Fibroblast of lung (primary cell): ENCODE measurements around the gene BMP8A. TPM values are rescaled to one million over a fixed set of nuclear protein-coding genes. Genes with fewer than 3 reads are reported as not detected.
"Not testable (repeated sequence)": the region's sequence is repeated elsewhere in the genome, so short reads cannot be mapped to it uniquely, and the experiment has no call there.

Source experiments
- DNase-seq, 2 donors: peaks; one replicate each; pipeline versions ENCODE4 v3.0.0 to v3.0.0-alpha.2; 2010; ENCODE audit warnings: low read depth in 2 of 2
- H2AFZ ChIP-seq: 2 replicates; pipeline ENCODE4 v1.5.1; 2012; ENCODE audit warnings: low read length, control low read depth, inconsistent platforms
- H3K27ac ChIP-seq: 2 replicates; pipeline ENCODE4 v1.5.1; 2011; ENCODE audit warnings: low read length, control low read depth; ENCODE audit not compliant: insufficient read depth
- H3K27me3 ChIP-seq: 2 replicates; pipeline ENCODE4 v1.5.1; 2011; ENCODE audit warnings: mild to moderate bottlenecking, low read length; ENCODE audit not compliant: control insufficient read depth, insufficient read depth
- H3K36me3 ChIP-seq: 2 replicates; pipeline ENCODE4 v1.5.1; 2011; ENCODE audit warnings: low read length; ENCODE audit not compliant: control insufficient read depth, insufficient read depth
- H3K4me1 ChIP-seq: 2 replicates; pipeline ENCODE4 v1.5.1; 2011; ENCODE audit warnings: low read length; ENCODE audit not compliant: control insufficient read depth, insufficient read depth; ENCODE audit errors: extremely low read depth
- H3K4me2 ChIP-seq: 2 replicates; pipeline ENCODE4 v1.5.1; 2011; ENCODE audit warnings: low read length, control low read depth; ENCODE audit not compliant: insufficient read depth; ENCODE audit errors: extremely low read depth
- H3K4me3 ChIP-seq, 4 experiments: fragments of 200-600 bp in 1 of 4; sonication (generic) in 1 of 4; replicated peaks in 1 of 4; 2 replicates each; pipeline ENCODE4 v1.5.1; 2011 to 2016; ENCODE audit warnings: low read length in 4 of 4, low read depth in 3 of 4, mild to moderate bottlenecking in 3 of 4, control low read depth in 2 of 4, inconsistent platforms in 1 of 4, mixed read lengths in 1 of 4; ENCODE audit not compliant: insufficient read depth in 1 of 4; ENCODE audit errors: control extremely low read depth in 1 of 4
- H3K79me2 ChIP-seq: 2 replicates; pipeline ENCODE4 v1.5.1; 2012; ENCODE audit warnings: mild to moderate bottlenecking, low read length, inconsistent platforms; ENCODE audit not compliant: control insufficient read depth, insufficient read depth
- H3K9ac ChIP-seq: 2 replicates; pipeline ENCODE4 v1.5.1; 2011; ENCODE audit warnings: mild to moderate bottlenecking, low read length, control low read depth; ENCODE audit not compliant: insufficient read depth
- H3K9me3 ChIP-seq: 2 replicates; pipeline ENCODE4 v1.5.1; 2012; ENCODE audit warnings: low read depth, low read length; ENCODE audit not compliant: control insufficient read depth, insufficient read depth
- H4K20me1 ChIP-seq: 2 replicates; pipeline ENCODE4 v1.5.1; 2011; ENCODE audit warnings: low read length; ENCODE audit not compliant: control insufficient read depth, insufficient read depth; ENCODE audit errors: extremely low read depth
- EZH2 ChIP-seq: IDR thresholded peaks from 2 replicates; pipeline ENCODE4 v1.5.1; 2012; ENCODE audit warnings: low read length, control low read depth, mild to moderate bottlenecking; ENCODE audit errors: missing control alignments
- polyA plus RNA-seq, 2 donors: library from polyadenylated mRNA; depleted of rRNA in 1 of 2; stranded (reverse) in 1 of 2; unstranded in 1 of 2; fragments of >200 nt; gene quantifications; 2 replicates each; pipeline ENCODE4 v1.2.1, GENCODE V29; 2011 to 2012; ENCODE audit warnings: missing spikeins in 1 of 2
- total RNA-seq: library from RNA; depleted of rRNA; stranded (reverse); fragments of >200 nt; gene quantifications from 2 replicates; pipeline ENCODE4 v1.2.1, GENCODE V29; 2014
- TF ChIP-seq, protein P1 (sequence below), 2 donors: IDR thresholded peaks in 1 of 2; conservative IDR thresholded peaks in 1 of 2; 1 replicate in 1 of 2; 2 replicates in 1 of 2; pipeline ENCODE4 v1.5.1; 2011 to 2012; ENCODE audit warnings: low read length in 2 of 2, control low read depth in 1 of 2, inconsistent platforms in 1 of 2, low read depth in 1 of 2, mild to moderate bottlenecking in 1 of 2

The BMP8A gene
- total and polyA plus RNA-seq, 2 donors (not counting 1 experiment from before 2014, with no cell fraction given) = 0.33 to 0.41 TPM

DNA sequence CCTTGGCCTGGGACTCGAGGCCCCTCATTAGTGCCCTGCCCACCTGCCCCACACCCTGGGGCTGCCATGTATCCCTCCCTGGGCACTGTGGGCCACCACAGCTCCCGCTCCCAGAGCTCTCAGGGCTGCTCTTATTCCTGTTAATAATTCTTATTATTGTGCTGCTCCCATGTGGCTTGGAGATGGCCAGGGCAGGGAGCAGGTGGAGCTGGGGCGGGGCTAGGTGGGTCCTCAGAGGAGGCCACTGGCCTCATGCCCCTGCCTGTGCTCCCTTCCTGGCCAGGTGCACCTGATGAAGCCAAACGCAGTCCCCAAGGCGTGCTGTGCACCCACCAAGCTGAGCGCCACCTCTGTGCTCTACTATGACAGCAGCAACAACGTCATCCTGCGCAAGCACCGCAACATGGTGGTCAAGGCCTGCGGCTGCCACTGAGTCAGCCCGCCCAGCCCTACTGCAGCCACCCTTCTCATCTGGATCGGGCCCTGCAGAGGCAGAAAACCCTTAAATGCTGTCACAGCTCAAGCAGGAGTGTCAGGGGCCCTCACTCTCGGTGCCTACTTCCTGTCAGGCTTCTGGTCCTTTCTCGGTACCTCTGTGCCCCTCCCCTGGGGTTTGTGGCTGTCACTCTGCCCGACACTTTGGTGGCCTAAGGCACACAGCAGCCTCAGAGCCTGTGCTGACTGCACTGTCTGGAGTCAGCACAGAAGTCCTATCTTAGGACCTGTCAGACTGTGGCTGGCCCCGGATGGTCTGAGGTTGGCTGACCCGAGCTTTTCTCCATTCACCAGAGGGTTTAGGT is 34.1 kb downstream of the BMP8A start:
- no peak overlapping the region for H3K27ac ChIP-seq
- no peak overlapping the region for H3K4me2 ChIP-seq
- no peaks in the 10 kb centered on the region for H3K9me3 ChIP-seq
- no peak overlapping the region for H2AFZ ChIP-seq
- no peaks in the 10 kb centered on the region for H3K4me1 ChIP-seq
- H3K9ac ChIP-seq = no peak overlapping the region
- H3K27me3 ChIP-seq = no peaks in the 10 kb centered on the region
- H4K20me1 ChIP-seq = no peaks in the 10 kb centered on the region
- no peaks in the 10 kb centered on the region for H3K36me3 ChIP-seq
- DNase-seq = no peak
- TF ChIP-seq, protein P1, sequence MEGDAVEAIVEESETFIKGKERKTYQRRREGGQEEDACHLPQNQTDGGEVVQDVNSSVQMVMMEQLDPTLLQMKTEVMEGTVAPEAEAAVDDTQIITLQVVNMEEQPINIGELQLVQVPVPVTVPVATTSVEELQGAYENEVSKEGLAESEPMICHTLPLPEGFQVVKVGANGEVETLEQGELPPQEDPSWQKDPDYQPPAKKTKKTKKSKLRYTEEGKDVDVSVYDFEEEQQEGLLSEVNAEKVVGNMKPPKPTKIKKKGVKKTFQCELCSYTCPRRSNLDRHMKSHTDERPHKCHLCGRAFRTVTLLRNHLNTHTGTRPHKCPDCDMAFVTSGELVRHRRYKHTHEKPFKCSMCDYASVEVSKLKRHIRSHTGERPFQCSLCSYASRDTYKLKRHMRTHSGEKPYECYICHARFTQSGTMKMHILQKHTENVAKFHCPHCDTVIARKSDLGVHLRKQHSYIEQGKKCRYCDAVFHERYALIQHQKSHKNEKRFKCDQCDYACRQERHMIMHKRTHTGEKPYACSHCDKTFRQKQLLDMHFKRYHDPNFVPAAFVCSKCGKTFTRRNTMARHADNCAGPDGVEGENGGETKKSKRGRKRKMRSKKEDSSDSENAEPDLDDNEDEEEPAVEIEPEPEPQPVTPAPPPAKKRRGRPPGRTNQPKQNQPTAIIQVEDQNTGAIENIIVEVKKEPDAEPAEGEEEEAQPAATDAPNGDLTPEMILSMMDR (conservative IDR thresholded peaks at IDR 0.05 in 1 of 2, IDR thresholded peaks at IDR 0.05 in 1 of 2; ENCODE audit: low read depth in 1 of 2, low read length in 2 of 2) = no peak
- no peak for TF ChIP-seq EZH2
- no peak overlapping the region for H3K4me3 ChIP-seq
- H3K79me2 ChIP-seq = no peaks in the 10 kb centered on the region

DNA sequence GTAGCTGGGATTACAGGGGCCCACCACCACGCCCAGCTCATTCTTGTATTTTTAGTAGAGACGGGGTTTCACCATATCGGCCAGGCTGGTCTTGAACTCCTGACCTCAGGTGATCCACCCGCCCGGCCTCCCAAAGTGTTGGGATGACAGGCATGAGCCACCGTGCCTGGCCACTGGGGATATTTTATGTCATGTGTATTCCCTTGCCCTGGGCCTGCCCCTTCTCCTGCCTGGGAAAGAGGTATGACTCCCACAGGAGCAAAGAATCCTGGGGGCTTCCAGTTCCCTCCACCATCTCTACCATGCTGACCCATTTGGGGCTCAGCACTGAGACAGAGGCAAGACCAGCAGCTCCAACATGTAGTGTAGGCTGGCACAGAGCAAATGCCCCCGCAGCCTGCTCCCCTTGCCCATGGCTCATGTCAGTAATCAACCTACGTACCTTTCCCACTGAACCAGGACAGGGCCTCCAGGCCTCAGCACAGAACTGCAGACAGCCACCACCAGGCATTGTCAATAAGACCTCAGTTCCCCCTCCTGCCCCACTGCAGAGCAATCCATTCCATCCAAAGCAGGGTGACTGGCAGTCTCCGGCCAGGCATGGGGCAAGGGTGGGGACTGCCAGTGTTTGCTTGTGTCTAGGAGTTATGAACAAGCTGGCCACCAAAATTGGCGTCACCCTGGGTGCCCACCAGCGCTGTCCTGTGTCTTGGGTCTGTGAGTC is 35.2 kb downstream of the BMP8A start:
- H3K36me3 ChIP-seq = peaks cover 5% of the 10 kb centered on the region
- H3K4me3 ChIP-seq = no peak overlapping the region
- H3K4me2 ChIP-seq = no peak overlapping the region
- no peaks in the 10 kb centered on the region for H3K9me3 ChIP-seq
- no peaks in the 10 kb centered on the region for H4K20me1 ChIP-seq
- no peaks in the 10 kb centered on the region for H3K27me3 ChIP-seq
- no peak overlapping the region for H3K9ac ChIP-seq
- no peak for TF ChIP-seq EZH2
- TF ChIP-seq, protein P1 (conservative IDR thresholded peaks at IDR 0.05 in 1 of 2, IDR thresholded peaks at IDR 0.05 in 1 of 2; ENCODE audit: low read depth in 1 of 2, low read length in 2 of 2) = no peak
- H3K79me2 ChIP-seq = no peaks in the 10 kb centered on the region
- no peak overlapping the region for H3K27ac ChIP-seq
- no peak for DNase-seq
- H3K4me1 ChIP-seq = no peaks in the 10 kb centered on the region
- H2AFZ ChIP-seq = no peak overlapping the region

DNA sequence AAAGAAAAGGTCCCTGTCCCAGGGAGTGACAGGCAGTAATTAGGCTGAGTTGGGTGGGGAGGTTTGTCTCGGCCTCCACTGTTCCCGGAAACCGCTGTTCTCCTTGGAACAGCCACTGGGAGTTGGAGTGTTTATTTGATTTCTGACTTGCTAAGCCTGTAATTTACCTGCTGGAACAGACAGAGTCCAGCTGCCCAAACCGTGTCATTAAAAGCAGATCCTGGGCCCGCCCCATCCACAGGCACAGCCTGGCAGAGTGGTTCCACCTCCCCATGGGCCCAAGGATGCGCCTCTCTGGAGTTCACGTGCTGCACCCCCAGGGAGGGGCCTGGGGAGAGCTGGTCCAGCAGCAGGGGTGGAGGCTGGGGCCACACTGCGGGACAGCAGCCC is 35.7 kb downstream of the BMP8A start:
- not testable (repeated sequence) for H4K20me1 ChIP-seq, H3K27me3 ChIP-seq, H3K4me1 ChIP-seq, H3K36me3 ChIP-seq, H3K27ac ChIP-seq, H3K9ac ChIP-seq, H3K4me3 ChIP-seq, H2AFZ ChIP-seq, H3K4me2 ChIP-seq, H3K9me3 ChIP-seq, DNase-seq, H3K79me2 ChIP-seq
